ENCODE data around the gene LGR6.

DNA sequence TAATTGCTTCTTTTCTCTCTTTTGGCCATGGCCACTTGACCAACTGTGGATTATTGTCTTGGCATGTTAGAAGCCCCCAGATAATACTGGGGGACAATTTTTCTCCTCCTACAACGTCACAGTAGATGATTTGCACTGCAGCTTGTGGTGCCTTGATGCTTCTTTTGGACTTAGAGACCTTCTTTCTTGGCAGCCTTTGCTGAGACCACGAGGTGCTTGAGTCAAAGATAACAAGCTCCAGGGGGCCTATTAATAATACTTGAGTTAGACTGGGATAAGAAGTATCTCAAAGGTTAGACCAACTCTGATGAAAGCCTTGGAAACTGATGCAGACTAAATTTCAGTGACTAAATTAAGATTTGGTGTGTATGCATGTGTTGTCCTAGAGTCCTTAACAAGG lies 158.1 kb downstream of the LGR6 start:
- no peak for TF ChIP-seq CTCF (IDR thresholded peaks at IDR 0.05)
- TF ChIP-seq POLR2A (IDR thresholded peaks at IDR 0.05) = no peak
- TF ChIP-seq POLR2AphosphoS5 (IDR thresholded peaks at IDR 0.05) = no peak
- TF ChIP-seq EP300 (IDR thresholded peaks at IDR 0.05) = no peak

All from gastroesophageal sphincter (tissue), 3 donors.